K562 (cell line): ENCODE measurements around the gene NLRP5. TPM values are rescaled to one million over a fixed set of nuclear protein-coding genes. Genes with fewer than 3 reads are reported as not detected.

ENCODE experiments used
- ATAC-seq: fragments of 200-7000 bp; cut with Tn5 transposase; 3 replicates; pipeline ENCODE4 v1.9.1; 2020; ENCODE audit warnings: moderate library complexity
- BruUV-seq: library from RNA; stranded (reverse); fragments of 400-500 nt; replicated peaks from 2 replicates; lab custom pipeline; 2021; lab: Mats Ljungman, UMichigan
- CTCF ChIA-PET: fragments of 300-600 bp; formaldehyde crosslinking; extraction: SDS; loops from one replicate; lab custom pipeline; 2021; ENCODE audit warnings: low intra/inter-chr PET ratio; lab: Yijun Ruan, JAX
- POLR2A ChIA-PET: fragments of 300-600, 350-650 bp; sonication (Branson Sonifier 250); formaldehyde crosslinking; extraction: SDS; loops from one replicate; lab custom pipeline; 2021; ENCODE audit warnings: antibody characterized with exemption, inconsistent platforms; lab: Yijun Ruan, JAX
- DNase-seq, 4 experiments: peaks; one replicate each; pipeline versions ENCODE4 v3.0.0 to v3.0.0-alpha.2; 2011 to 2018; ENCODE audit warnings: low spot score in 3 of 4, mixed read lengths in 3 of 4; ENCODE audit errors: extremely low read depth in 1 of 4
- FAIRE-seq: peaks from 2 replicates; lab custom pipeline; 2011; peaks lifted over from hg19 to GRCh38; lab: Jason Lieb, UNC
- H2AFZ ChIP-seq: 2 replicates; pipeline ENCODE4 v1.6.0; 2011; ENCODE audit warnings: low read depth, low read length, control low read depth, inconsistent platforms
- H3K27ac ChIP-seq: fragments of 200-600 bp; 3 replicates; pipeline ENCODE4 v1.8.0; 2011; ENCODE audit warnings: low read depth, mild to moderate bottlenecking, control low read depth, inconsistent platforms, low read length, moderate library complexity, mixed read lengths; ENCODE audit errors: extremely low read depth
- H3K27me3 ChIP-seq, 2 experiments: fragments of 300-600 bp in 1 of 2; 2 replicates in 1 of 2; 3 replicates in 1 of 2; pipeline versions ENCODE4 v1.6.0 to v1.8.0; 2011; ENCODE audit warnings: inconsistent platforms in 2 of 2, low read length in 2 of 2, mild to moderate bottlenecking in 1 of 2, mixed read lengths in 1 of 2, moderate library complexity in 1 of 2; ENCODE audit not compliant: control insufficient read depth in 2 of 2, insufficient read depth in 2 of 2
- H3K36me3 ChIP-seq: fragments of 300-600 bp; 3 replicates; pipeline ENCODE4 v1.8.0; 2011; ENCODE audit warnings: mild to moderate bottlenecking, low read length, inconsistent platforms; ENCODE audit not compliant: control insufficient read depth, insufficient read depth
- H3K4me1 ChIP-seq, 2 experiments: fragments of 200-600 bp in 1 of 2; replicated peaks in 1 of 2; 2 replicates in 1 of 2; 3 replicates in 1 of 2; pipeline versions ENCODE4 v1.5.1 to v1.8.0; 2011; ENCODE audit warnings: inconsistent platforms in 2 of 2, low read length in 2 of 2, mild to moderate bottlenecking in 1 of 2, mixed read lengths in 1 of 2, moderate library complexity in 1 of 2; ENCODE audit not compliant: control insufficient read depth in 2 of 2, insufficient read depth in 2 of 2
- H3K4me2 ChIP-seq: 2 replicates; pipeline ENCODE4 v1.6.1; 2011; ENCODE audit warnings: low read length, control low read depth, inconsistent platforms, mixed read lengths; ENCODE audit not compliant: insufficient read depth
- H3K4me3 ChIP-seq: fragments of 200-600 bp; sonication (generic), shearing (Covaris generic); 2 replicates; pipeline ENCODE4 v1.5.1; 2016; ENCODE audit warnings: control low read depth, inconsistent platforms
- H3K79me2 ChIP-seq: fragments of 200-600 bp; 3 replicates; pipeline ENCODE4 v1.8.0; 2011; ENCODE audit warnings: low read length, inconsistent platforms; ENCODE audit not compliant: control insufficient read depth, insufficient read depth
- H3K9ac ChIP-seq, 2 experiments: 2 replicates each; pipeline versions ENCODE4 v1.6.0 to v1.6.1; 2011; ENCODE audit warnings: low read depth in 2 of 2, low read length in 2 of 2, control low read depth in 1 of 2, inconsistent platforms in 1 of 2, mild to moderate bottlenecking in 1 of 2, mixed read lengths in 1 of 2; ENCODE audit not compliant: insufficient read depth in 1 of 2
- H3K9me1 ChIP-seq: one replicate; pipeline ENCODE4 v1.6.0; 2011; ENCODE audit warnings: inconsistent platforms, mild to moderate bottlenecking, low read length, moderate library complexity; ENCODE audit not compliant: control insufficient read depth, insufficient read depth
- H3K9me3 ChIP-seq: replicated peaks from 2 replicates; pipeline ENCODE4 v1.5.1; 2011; ENCODE audit warnings: low read depth, low read length, inconsistent platforms; ENCODE audit not compliant: control insufficient read depth, insufficient read depth
- H4K20me1 ChIP-seq: replicated peaks from 2 replicates; pipeline ENCODE4 v1.6.1; 2011; ENCODE audit warnings: low read length, inconsistent platforms, mixed read lengths; ENCODE audit not compliant: control insufficient read depth, insufficient read depth
- BCOR ChIP-seq: fragments of 450-650 bp; IDR thresholded peaks from 2 replicates; pipeline ENCODE4 v1.6.1; 2016
- HEY1 ChIP-seq: fragments of 250-450 bp; sonication (Bioruptor Pico); IDR thresholded peaks from 2 replicates; pipeline ENCODE4 v1.5.0; 2020; ENCODE audit warnings: mild to moderate bottlenecking, moderate library complexity, borderline replicate concordance
- HMG20B ChIP-seq: fragments of 250-450 bp; sonication (Bioruptor Pico); IDR thresholded peaks from 2 replicates; pipeline ENCODE4 v1.5.0; 2021; ENCODE audit warnings: mild to moderate bottlenecking
- HNRNPK ChIP-seq: fragments of 200-400 bp; formaldehyde crosslinking; IDR thresholded peaks from one replicate; pipeline ENCODE4 v1.6.1; 2018; ENCODE audit warnings: mild to moderate bottlenecking, low read depth, low read length; ENCODE audit not compliant: poor library complexity, severe bottlenecking
- MXI1 ChIP-seq: IDR thresholded peaks from 2 replicates; pipeline ENCODE4 v1.6.1; 2011; ENCODE audit warnings: low read depth, mild to moderate bottlenecking, improper control_type of control experiment, low read length
- POLR2G ChIP-seq: fragments of 200-400 bp; formaldehyde crosslinking; IDR thresholded peaks from 2 replicates; pipeline ENCODE4 v1.6.1; 2017; ENCODE audit warnings: low read depth, mild to moderate bottlenecking, antibody characterized with exemption, low read length, moderate library complexity
- RBFOX2 ChIP-seq: fragments of 200-400 bp; formaldehyde crosslinking; IDR thresholded peaks from 2 replicates; pipeline ENCODE4 v1.6.1; 2017; ENCODE audit warnings: low read depth, mild to moderate bottlenecking, low read length, moderate library complexity
- THRB ChIP-seq: fragments of 450-650 bp; formaldehyde crosslinking; conservative IDR thresholded peaks from 2 replicates; pipeline ENCODE4 v1.4.0; 2022; ENCODE audit warnings: mild to moderate bottlenecking, missing genetic modification characterization
- ZFP30 ChIP-seq: fragments of 250-450 bp; sonication (Bioruptor Pico); IDR thresholded peaks from 2 replicates; pipeline ENCODE4 v1.8.0; 2022; ENCODE audit warnings: moderate library complexity, mild to moderate bottlenecking, inconsistent platforms, borderline replicate concordance
- ZNF408 ChIP-seq: fragments of 250-450 bp; sonication (Bioruptor Pico); IDR thresholded peaks from 2 replicates; pipeline ENCODE4 v1.4.0; 2020; ENCODE audit warnings: low read depth, mild to moderate bottlenecking, moderate library complexity
- ZNF785 ChIP-seq: fragments of 250-450 bp; sonication (Bioruptor Pico); IDR thresholded peaks from 2 replicates; pipeline ENCODE4 v1.4.0; 2020; ENCODE audit warnings: mild to moderate bottlenecking
- ZNF79 ChIP-seq: fragments of 250-450 bp; sonication (Bioruptor Pico); IDR thresholded peaks from 2 replicates; pipeline ENCODE4 v1.4.0; 2020; ENCODE audit warnings: low read depth, mild to moderate bottlenecking, moderate library complexity
- WGBS: fragments of 100-300 bp; shearing (Covaris generic); methylation state at CpG from one replicate; pipeline ENCODE4 v1.1.6; 2016; ENCODE audit warnings: low coverage, mixed read lengths; ENCODE audit not compliant: insufficient coverage; ENCODE audit errors: missing lambda C conversion rate; 5-methylcytosine and 5-hydroxymethylcytosine counted together
- in situ Hi-C: fragments of 300-500 bp; cut with MboI; formaldehyde crosslinking; loops from 4 replicates; pipeline ENCODE4 v1.15.0; 2018; ENCODE audit warnings: inconsistent platforms, mixed read lengths
- intact Hi-C: fragments of 100-400 bp; cut with micrococcal nuclease; formaldehyde crosslinking; loops from 2 replicates; pipeline ENCODE4 v1.14.2; 2022
- polyA plus RNA-seq, 8 experiments: library from polyadenylated mRNA; depleted of rRNA in 4 of 8; stranded (reverse) in 5 of 8; unstranded in 3 of 8; fragments of >200 nt; fragmentation: Nextera tagmentation in 2 of 8; fragmentation: Illumina TruSeq in 1 of 8; extraction: Ambion mirVana in 2 of 8; extraction: Trizol in 1 of 8; gene quantifications; 2 replicates each; pipeline versions ENCODE4 v1.2.1 to v1.2.3, GENCODE V29; 2011 to 2014; ENCODE audit warnings: inconsistent platforms in 1 of 8, missing spikeins in 1 of 8
- total RNA-seq, 7 experiments: library from RNA; depleted of rRNA in 6 of 7; stranded (reverse); fragments of >200 nt in 6 of 7; fragmentation: Illumina TruSeq in 2 of 7; extraction: Trizol in 2 of 7; gene quantifications; 2 replicates each; pipeline versions ENCODE4 v1.2.1 to v1.2.3, GENCODE V29; 2011 to 2021; ENCODE audit warnings: low replicate concordance in 1 of 7

The NLRP5 gene
- total and polyA plus RNA-seq, 9 of the 15 experiments (the other 6 are each of a cell fraction or from before 2014, with no cell fraction given), result 0.04 to 0.07 TPM; not detected in 7

GRCh38 chr19:56108447-56109195, 122.0 kb downstream of the NLRP5 start:
- in situ Hi-C loops (no loop called here), intact Hi-C loops (no loop called here)
- peaks cover 13% of the 10 kb centered on the region for H4K20me1 ChIP-seq
- no peaks in the 10 kb centered on the region for H3K27me3 ChIP-seq
- H3K9ac ChIP-seq, result peak overlapping the region in 1 of 2 experiments; percentile 52; a peak in 1 of 4 replicates
- peaks cover 8 to 49% of the 10 kb centered on the region in 2 experiments; a peak in 3 of 5 replicates for H3K4me1 ChIP-seq
- CTCF ChIA-PET, result no interaction called here
- H3K36me3 ChIP-seq, result peaks cover 53% of the 10 kb centered on the region
- peaks cover 4% of the 10 kb centered on the region; the same call in 1 of the 2 replicates for H3K9me3 ChIP-seq
- no peak for FAIRE-seq
- no peak for ATAC-seq
- H3K4me3 ChIP-seq, result no peak overlapping the region
- H3K27ac ChIP-seq, result no peak overlapping the region
- H2AFZ ChIP-seq, result no peak overlapping the region
- H3K9me1 ChIP-seq, result peaks cover 9% of the 10 kb centered on the region
- no peak for DNase-seq
- no peak overlapping the region for H3K4me2 ChIP-seq
- H3K79me2 ChIP-seq, result peaks cover 91% of the 10 kb centered on the region
- 90% methylated on average over 21 of the region's 24 CpGs for WGBS
- no peak for TF ChIP-seq ZFP30
- TF ChIP-seq RBFOX2, result 0 out of 2 replicates have a peak, but pooled peaks have one; percentile 27
- 0 out of 2 replicates have a peak, but pooled peaks have one; percentile 14 for TF ChIP-seq POLR2G
- POLR2A ChIA-PET, result interaction anchor here (1.2 kb wide), 1 partner anchor 8 kb away, joined by 4 read pairs; no protein-coding TSS in a partner anchor
- BruUV-seq, result no TSS peak

- Histone ChIP-seq H2AFZ (no peak overlapping the region), H3K9ac (no peak overlapping the region), H3K4me1 (peaks cover 8 to 55% of the 10 kb centered on the region in 2 experiments; a peak in 3 of 5 replicates), H3K4me2 (no peak overlapping the region), H3K4me3 (no peak overlapping the region), H3K27me3 (no peaks in the 10 kb centered on the region), H3K9me1 (peaks cover 9% of the 10 kb centered on the region), H3K36me3 (peaks cover 56% of the 10 kb centered on the region), H3K79me2 (peaks cover 97% of the 10 kb centered on the region), H4K20me1 (peaks cover 18% of the 10 kb centered on the region), H3K27ac (no peak overlapping the region), H3K9me3 (peaks cover 4% of the 10 kb centered on the region; the same call in 1 of the 2 replicates)
- intact Hi-C loops (no loop called here), in situ Hi-C loops (no loop called here)
- DNase-seq (no peak), FAIRE-seq (no peak), ATAC-seq (no peak)
- CTCF ChIA-PET, result no interaction called here
- 90% methylated on average over 13 of the region's 13 CpGs for WGBS
- POLR2A ChIA-PET, result no interaction called here
- no TSS peak for BruUV-seq
- TF ChIP-seq BCOR, result no peak
- TF ChIP-seq HMG20B (CRISPR knock-in tag), result no peak
- TF ChIP-seq ZNF408 (CRISPR knock-in tag), result no peak
- TF ChIP-seq ZNF79 (CRISPR knock-in tag), result no peak
- no peak for TF ChIP-seq ZNF785 (CRISPR knock-in tag)
- TF ChIP-seq THRB (CRISPR knock-in tag), result no peak
- TF ChIP-seq HEY1 (CRISPR knock-in tag), result no peak
- TF ChIP-seq MXI1, result no peak
- no peak for TF ChIP-seq HNRNPK
Measured at GRCh38 chr19:56109226-56109625, 122.7 kb downstream of the NLRP5 start.
